ENCODE data around the gene GLYAT.

Gene GLYAT, protein sequence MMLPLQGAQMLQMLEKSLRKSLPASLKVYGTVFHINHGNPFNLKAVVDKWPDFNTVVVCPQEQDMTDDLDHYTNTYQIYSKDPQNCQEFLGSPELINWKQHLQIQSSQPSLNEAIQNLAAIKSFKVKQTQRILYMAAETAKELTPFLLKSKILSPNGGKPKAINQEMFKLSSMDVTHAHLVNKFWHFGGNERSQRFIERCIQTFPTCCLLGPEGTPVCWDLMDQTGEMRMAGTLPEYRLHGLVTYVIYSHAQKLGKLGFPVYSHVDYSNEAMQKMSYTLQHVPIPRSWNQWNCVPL

DNA sequence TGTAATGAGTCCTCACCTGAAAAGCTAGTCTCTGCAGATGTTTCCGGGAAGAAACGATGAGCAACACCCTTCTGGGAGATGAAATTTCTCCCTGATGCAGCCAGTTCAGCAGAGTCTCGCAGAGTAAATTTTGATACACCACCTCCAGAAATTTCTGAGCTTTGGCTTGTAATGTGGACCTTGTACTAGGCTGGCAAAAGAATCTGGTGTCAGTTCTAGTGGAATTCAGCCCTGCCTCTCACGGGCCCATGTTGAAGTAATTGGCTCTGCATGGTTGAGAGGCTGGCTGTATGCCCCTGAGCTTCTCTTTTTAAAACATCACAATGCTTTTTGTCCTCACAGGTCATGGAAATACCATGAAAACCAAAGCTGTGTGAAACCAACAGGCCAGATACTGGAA, at the start of gene GLYAT:
Gene GLYAT, minus strand, starts transcription at position 125 of the 400 bp plus-strand sequence. CDS start 7,447 bp downstream, outside the sequence.
- no peak for DNase-seq (ENCODE audit: low read depth in 3 of 3, low spot score in 1 of 3)

- no peak for DNase-seq (ENCODE audit: low read depth in 3 of 3, low spot score in 1 of 3)
These were observed 49.6 kb upstream of the GLYAT start for GRCh38 chr11:58781345-58781744.

DNA sequence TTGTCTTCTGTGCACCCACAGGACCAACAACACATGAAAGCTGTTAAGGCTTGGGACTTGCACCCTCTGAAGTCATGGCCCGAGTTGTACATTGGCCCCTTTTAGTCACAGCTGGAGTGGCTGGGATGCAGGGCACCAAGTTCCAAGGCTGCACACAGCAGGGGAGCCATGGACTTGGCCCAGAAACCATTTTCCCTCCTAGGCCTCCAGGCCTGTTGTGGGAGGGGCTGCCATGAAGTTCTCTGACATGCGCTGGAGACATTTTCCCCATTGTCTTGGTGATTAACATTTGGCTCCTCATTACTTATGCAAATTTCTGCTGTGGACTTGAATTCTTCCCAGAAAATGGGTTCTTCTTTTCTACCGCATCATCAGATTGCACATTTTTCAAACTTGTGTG, 48.8 kb upstream of the GLYAT start:
- DNase-seq (ENCODE audit: low read depth in 3 of 3, low spot score in 1 of 3), result no peak

DNA sequence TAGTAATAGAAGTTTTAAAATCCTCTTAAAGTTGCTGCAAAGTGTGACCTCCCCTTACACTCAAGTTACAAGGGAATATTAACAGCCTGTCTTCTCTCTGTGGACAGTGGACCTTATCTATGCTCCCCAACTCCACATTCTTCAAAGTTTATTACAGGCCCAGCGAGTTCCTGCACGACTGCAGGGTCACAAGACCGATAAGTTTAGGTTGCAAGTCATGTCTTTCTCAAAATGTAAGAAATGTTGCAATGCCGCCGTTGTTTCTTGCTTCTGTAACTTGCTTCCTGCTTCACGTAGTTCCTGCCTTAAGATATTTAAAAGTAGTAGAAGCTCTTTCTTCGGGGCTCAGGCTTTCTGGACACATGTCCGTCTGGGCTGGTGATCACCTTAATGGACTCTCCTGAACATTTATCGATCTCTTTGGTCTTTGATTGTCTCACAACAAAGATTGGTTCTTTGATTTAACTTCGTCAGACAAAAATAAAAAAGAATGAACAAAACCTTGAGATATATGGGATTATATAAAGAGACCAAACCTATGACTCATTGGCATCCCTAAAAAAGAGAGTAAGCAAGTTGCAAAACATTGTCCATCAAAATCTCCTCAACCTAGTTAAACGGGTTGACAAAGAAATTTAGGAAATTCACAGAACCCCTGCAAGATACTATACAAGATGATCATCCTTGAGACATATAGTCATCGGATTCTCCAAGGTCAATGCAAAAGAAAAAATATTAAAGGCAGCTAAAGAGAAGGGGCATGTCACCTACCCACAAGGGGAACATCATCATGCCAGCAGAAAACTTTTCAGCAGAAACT, 45.4 kb upstream of the GLYAT start:
- no peak for DNase-seq (ENCODE audit: low read depth in 3 of 3, low spot score in 1 of 3)

DNA sequence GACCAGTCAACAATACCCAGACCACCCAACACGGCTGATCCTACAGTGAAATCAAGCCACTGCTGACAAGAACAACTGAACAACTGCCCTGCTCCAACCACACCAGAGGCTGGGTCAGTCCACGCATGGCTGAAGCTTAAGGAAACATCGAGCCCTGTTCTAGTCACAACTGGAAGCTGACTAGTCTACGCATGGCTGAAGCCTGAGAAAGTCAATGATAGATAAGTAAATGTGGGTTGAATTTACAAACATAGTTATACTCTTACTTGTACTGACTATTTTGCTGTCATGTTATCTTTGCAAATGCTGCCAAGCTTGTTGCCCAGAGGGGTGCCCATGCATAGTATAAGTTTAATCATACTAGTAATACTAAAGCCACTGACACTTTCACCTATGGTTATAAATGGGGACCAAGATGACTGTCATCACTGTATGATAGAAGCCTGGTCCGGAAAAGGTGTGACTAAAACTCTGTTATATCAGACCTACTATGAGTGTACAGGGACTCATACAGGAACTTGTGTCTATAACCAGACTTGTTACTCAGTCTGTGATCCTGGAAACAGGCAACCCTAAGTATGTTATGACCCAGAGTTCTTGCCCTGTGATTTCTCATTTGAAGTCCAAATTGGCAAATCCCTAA, 43.4 kb upstream of the GLYAT start:
- DNase-seq (ENCODE audit: low read depth in 3 of 3, low spot score in 1 of 3), result no peak

DNA sequence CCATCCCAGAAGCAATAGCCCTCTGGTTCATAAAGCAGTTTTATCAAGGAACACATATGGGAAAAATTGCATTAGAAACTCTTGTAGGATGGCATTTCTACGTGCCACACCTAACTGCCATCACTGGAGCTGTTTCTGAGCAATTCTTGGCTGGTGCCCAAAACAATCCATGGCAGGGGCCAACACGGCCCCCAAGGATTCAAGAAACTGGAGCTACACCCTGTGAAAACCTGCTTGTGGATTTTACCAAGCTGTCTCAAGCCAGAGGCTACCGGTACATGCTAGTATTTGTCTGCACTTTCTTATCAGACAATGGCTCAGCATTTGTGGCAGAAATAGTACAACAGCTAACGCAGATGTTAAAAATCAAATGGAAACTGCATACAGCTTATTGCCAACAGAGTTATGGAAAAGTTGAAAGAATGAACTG, 42.4 kb upstream of the GLYAT start:
- DNase-seq (ENCODE audit: low read depth in 3 of 3, low spot score in 1 of 3), result no peak

DNA sequence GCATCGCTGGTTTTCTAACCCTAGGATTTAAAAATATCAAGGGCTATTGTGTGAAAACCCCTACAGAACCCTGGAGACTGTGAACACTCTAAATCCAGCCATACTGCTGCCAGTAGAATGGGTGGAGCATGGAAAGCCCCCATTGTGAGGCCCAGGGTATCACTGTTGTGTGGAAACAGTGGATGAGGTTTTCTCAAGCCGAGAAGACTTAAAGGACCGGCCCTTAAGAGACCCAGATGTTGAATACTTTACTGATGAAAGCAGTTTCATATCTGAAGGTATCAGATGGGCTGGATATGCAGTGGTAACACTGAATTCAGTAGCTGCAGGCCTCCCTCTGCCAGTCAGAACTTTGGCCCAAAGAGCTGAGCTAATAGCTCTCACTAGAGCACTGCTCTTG, 41.6 kb upstream of the GLYAT start:
- DNase-seq (ENCODE audit: low read depth in 3 of 3, low spot score in 1 of 3), result no peak

DNA sequence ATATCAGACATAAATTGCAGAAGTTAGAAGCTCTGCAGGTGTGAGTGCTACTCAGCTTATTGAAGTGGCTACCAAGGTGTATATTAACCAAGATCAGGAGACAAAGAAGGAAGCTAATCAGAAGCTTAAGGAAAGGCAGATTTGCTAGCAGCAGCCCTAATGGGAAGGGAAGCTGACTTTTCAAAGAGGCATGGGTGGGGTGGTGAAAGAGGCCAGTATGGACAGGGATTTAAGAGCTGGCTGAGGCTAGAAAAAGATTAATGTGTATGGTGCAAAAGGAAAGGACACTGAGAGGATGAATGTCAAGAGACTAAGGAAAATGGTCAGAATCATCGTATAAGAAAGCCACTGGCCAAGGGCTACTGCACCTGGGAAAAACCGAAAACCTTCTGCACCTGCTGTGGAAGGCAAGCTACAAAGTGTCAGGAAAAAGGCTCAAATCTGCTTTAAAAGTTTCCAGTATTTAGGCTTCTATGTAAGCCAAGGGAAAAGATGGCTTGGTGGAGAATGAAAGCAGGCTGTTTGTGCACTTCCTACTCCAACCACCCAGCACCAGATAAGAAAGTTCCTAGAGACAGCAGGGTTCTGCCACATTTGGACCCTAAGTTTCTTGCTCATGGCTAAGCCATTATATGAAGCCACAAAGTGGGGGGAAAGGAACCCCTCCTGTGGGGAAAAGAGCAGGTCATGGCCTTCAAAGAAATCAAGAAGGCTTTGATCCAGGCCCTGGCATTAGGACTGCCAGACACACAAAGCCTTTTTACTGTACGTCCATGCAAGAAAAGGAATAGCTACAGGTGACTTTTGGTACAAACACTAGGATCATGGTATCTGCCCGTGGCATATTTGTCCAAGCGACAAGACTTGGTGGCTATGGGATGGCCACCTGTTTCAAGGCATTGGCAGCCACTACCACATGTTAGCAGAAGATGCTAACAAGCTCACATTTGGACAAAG, 40.9 kb upstream of the GLYAT start:
- no peak for DNase-seq (ENCODE audit: low read depth in 3 of 3, low spot score in 1 of 3)

DNA sequence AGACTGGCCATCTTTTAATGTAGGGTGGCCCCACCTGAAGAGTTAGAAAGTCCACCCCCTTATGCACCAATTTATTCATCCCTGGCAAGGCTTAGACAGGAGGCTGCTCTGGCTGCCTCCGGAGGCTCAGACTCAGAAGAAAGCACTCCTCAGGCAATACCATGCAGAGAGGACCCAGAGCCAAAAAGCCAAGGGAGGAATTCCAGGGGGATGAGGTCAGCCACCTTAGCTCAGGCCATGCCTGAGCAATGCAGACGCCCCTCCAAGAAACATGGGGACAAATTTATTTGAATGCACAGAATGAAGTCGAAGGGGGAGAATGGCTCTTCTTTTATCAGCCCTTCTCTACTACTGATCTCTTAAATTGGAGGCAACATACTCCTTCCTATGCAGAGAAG, 39.7 kb upstream of the GLYAT start:
- DNase-seq (ENCODE audit: low read depth in 3 of 3, low spot score in 1 of 3), result no peak

DNA sequence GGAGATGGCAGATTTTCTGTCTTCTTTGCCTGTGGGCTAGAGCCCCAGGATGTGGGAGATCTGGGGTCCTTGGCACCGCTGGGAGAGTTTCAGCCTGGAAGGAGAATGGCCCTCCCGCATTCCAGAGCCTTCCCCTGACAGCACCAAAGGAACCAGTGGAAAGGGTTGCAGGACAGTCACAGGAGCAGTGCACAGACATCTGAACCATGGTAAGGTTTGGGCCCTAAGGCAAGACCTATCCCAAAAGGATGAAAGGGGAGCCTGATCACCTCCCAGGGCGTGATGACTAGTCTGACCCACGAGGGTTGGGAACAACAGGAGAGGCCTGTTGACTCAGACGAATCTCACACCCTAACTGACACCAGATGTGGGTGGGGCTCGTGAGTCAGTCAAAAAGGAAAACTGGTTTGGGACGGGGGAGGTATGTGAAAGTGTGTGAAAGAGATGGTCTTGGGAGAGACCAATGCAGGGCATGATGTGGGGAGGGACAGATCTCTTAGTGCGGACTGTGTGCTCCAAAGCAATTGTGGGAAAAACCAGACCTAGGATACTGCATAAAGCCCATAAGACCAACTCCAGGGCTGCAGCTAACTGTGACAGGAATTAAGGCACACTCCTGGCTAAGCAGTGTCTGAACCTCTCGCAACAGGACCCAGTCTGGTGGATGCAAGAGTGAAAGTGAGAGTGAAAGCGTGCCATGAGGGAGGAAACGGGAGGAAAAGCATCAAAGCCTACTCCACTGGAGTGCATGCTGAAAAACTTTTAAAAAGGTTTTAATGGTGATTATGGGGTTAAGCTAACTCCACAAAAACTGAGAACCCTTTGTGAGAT, 39.1 kb upstream of the GLYAT start:
- DNase-seq (ENCODE audit: low read depth in 3 of 3, low spot score in 1 of 3), result no peak

GRCh38 chr11:58770166-58770565, 38.4 kb upstream of the GLYAT start:
- DNase-seq (ENCODE audit: low read depth in 3 of 3, low spot score in 1 of 3), result no peak

DNA sequence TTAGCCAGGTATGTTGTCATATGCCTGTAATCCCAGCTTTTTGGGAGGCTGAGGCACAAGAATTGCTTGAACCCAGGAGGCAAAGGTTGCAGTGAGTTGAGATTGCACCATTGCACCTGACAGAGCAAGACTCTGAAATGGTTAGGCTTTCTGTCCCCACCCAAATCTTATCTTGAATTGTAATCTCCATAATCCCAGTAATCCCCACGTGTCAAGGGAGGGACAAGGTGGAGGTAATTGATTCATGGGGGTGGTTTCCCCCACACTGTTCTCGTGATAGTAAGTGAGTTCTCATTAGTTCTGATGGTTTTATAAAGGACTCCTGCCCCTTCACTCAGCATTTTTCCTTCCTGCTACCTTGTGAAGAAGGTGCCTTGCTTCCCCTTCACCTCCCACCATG, 37.6 kb upstream of the GLYAT start:
- no peak for DNase-seq (ENCODE audit: low read depth in 3 of 3, low spot score in 1 of 3)

- no peak for DNase-seq (ENCODE audit: low read depth in 3 of 3, low spot score in 1 of 3)
These were observed 36.4 kb upstream of the GLYAT start for GRCh38 chr11:58768137-58768536.

DNA sequence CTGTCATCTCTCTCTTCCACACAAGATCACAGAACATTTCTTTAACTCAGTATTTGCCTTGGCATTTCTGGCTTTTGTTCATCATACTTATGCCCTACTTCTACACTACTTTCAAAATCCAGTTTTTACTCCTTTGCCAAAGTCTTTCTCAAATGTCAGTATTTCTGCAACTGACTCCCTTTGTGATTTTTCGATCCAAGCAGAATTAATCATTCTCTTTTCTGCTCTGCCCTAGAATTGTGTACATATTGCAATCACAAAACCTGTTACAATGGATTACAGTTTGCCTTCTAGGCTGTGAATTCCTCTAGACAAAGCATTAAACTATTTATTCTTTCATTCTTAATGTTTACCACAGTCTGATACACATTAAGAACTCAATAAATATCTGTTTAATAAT, 33.3 kb upstream of the GLYAT start:
- DNase-seq (ENCODE audit: low read depth in 3 of 3, low spot score in 1 of 3), result no peak

DNA sequence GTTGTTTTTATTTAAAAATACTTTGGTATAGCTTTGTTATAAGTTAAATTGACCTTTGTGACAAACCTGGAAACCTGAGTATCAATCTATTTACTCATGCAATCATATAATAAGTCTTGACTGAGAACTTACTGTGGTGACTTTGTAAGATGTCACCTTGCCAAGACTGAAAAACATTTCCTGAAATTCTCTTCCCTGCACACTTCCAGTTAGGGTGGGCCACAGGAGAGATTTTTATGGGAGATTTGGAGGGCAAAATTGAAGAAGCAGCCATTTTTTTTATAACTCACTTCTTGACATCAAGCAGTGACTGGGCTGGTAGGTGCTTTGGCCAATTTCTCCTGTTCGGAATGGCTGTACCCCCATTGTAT, 31.4 kb upstream of the GLYAT start:
- no peak for DNase-seq (ENCODE audit: low read depth in 3 of 3, low spot score in 1 of 3)

- DNase-seq (ENCODE audit: low read depth in 3 of 3, low spot score in 1 of 3), result no peak
These were observed 30.8 kb upstream of the GLYAT start for GRCh38 chr11:58762284-58763119.

GRCh38 chr11:58757439-58757838, 25.7 kb upstream of the GLYAT start:
- DNase-seq (ENCODE audit: low read depth in 3 of 3, low spot score in 1 of 3), result no peak

DNA sequence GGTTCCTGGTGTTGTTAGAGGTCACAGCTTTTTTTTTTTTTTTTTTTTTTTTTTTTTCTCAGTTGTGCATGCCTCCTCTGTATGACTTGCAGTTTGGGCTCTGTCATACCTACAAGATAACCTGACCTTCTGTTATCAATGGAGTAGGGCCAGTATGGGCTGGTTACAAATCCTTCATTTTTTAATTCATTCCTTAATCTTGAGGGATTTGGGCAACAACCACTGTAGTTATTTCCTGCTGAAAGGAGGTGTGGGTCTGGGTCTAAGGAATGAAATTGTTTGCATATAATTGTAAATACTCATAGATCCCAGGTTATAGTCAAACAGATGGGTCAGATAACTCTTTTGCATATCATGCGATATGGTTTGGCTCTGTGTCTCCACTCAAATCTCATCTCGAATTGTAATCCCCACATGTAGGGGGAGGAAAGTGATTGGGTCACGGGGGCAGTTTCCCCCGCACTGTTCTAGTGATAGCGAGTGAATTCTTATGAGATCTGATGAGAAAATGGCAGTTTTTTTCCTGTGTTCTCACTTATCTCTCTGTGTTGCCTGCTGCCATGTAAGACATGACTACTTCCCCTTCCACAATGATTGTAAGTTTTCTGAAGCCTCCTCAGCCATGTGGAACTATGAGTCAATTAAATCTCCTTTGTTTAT, 14.1 kb upstream of the GLYAT start:
- DNase-seq (ENCODE audit: low read depth in 3 of 3, low spot score in 1 of 3), result no peak
